ENCODE data around the gene TLE2. TPM values are rescaled to one million over a fixed set of nuclear protein-coding genes. Genes with fewer than 3 reads are reported as not detected.

Gene TLE2
- total and polyA plus RNA-seq, 2 of the 4 experiments (the other 2 are of a cell fraction), result under 0.01 to 0.41 TPM

GRCh38 chr19:3061182-3062161 lies 32.4 kb upstream of the TLE2 start (continued):
- TF ChIP-seq BHLHE40 (IDR thresholded peaks at IDR 0.05; ENCODE audit: low read depth, low read length), result no peak
- no peak for TF ChIP-seq RFX5 (IDR thresholded peaks at IDR 0.05; ENCODE audit: low read depth, low read length)
- TF ChIP-seq CEBPB (IDR thresholded peaks at IDR 0.05; ENCODE audit: low read depth, low read length), result no peak

- Histone ChIP-seq H3K9me1 (ENCODE audit: insufficient read depth, low read length) (peaks cover 7% of the 10 kb centered on the region), H3K14ac (replicated peaks; ENCODE audit: low read depth, low read length) (peak overlapping the region; percentile 67; the same call in 1 of the 2 replicates), H4K5ac (ENCODE audit: low read depth, low read length) (peak overlapping the region; percentile 55), H2BK20ac (ENCODE audit: low read depth, low read length) (no peak overlapping the region), H3K4ac (ENCODE audit: low read depth, low read length) (peak overlapping the region; percentile 93), H3K9me3 (ENCODE audit: control insufficient read depth, insufficient read depth, low read length) (no peaks in the 10 kb centered on the region), H2BK120ac (ENCODE audit: low read depth, low read length) (peak overlapping the region; percentile 24), H2AK5ac (ENCODE audit: low read depth, low read length) (peak overlapping the region; percentile 90; the same call in 1 of the 2 replicates), H4K20me1 (ENCODE audit: insufficient read depth, low read length) (peaks cover 38% of the 10 kb centered on the region), H3K27me3 (ENCODE audit: control insufficient read depth, insufficient read depth, low read length) (no peaks in the 10 kb centered on the region), H3K18ac (ENCODE audit: low read depth, low read length) (peak overlapping the region; percentile 35; the same call in 1 of the 2 replicates), H3K4me3 (ENCODE audit: insufficient read depth, low read depth, low read length) (peak overlapping the region; percentile 63), H3K79me1 (ENCODE audit: low read depth in 1 of 2, low read length in 2 of 2) (peaks cover 35 to 60% of the 10 kb centered on the region in 2 experiments), H3K23ac (ENCODE audit: low read depth, low read length) (peak overlapping the region; percentile 90; the same call in 1 of the 2 replicates), H2BK5ac (ENCODE audit: low read depth, low read length, poor library complexity, severe bottlenecking) (peak overlapping the region; percentile 56), H3K56ac (ENCODE audit: extremely low read depth, insufficient read depth, low read length) (peak overlapping the region; percentile 85; the same call in 1 of the 2 replicates), H3K4me1 (ENCODE audit: control insufficient read depth, insufficient read depth, low read length) (peaks cover 23% of the 10 kb centered on the region), H2AFZ (replicated peaks; ENCODE audit: low read length, poor library complexity) (peak overlapping the region; percentile 89), H3K27ac (ENCODE audit: insufficient read depth, low read length) (peak overlapping the region; percentile 80), H3K9ac (ENCODE audit: low read depth, low read length) (peak overlapping the region; percentile 91), H3K4me2 (ENCODE audit: low read depth, low read length) (peak overlapping the region; percentile 94), H2BK15ac (ENCODE audit: low read depth, low read length) (no peak overlapping the region), H4K8ac (ENCODE audit: low read depth in 2 of 2, low read length in 2 of 2) (peak overlapping the region; percentile 92 to 96), H4K91ac (ENCODE audit: insufficient read depth, low read depth, low read length) (peak overlapping the region; percentile 58; the same call in 1 of the 2 replicates), H2AK9ac (replicated peaks; ENCODE audit: low read depth, low read length, poor library complexity) (peak overlapping the region; percentile 99), H3K36me3 (ENCODE audit: control insufficient read depth, insufficient read depth, low read length) (peaks cover 37% of the 10 kb centered on the region)
- DNase-seq (no peak), ATAC-seq (ENCODE audit: low read depth) (no peak)
- dilution Hi-C loops (cut with HindIII; ENCODE audit: low sequenced_read_pairs, unreplicated experiment) (no loop called here), in situ Hi-C loops (cut with MboI; ENCODE audit: low sequenced_read_pairs) (no loop called here), intact Hi-C loops (cut with micrococcal nuclease) (no loop called here)
- WGBS, 2 experiments (ENCODE audit: extremely low coverage in 2 of 2, insufficient read length in 1 of 2), result 0% methylated on average over 1 of the region's 4 CpGs; no CpG with 5 or more reads in 1 of the 2 experiments
- CTCF ChIA-PET, result no interaction called here
- no TSS peak for BruUV-seq (replicated peaks)
- POLR2A ChIA-PET (ENCODE audit: unreplicated experiment), result no interaction called here
- TF ChIP-seq SMC3 (IDR thresholded peaks at IDR 0.05; ENCODE audit: low read depth, low read length) (no peak), MAZ (IDR thresholded peaks at IDR 0.05; ENCODE audit: borderline replicate concordance, low read depth, low read length) (no peak), CHD1 (IDR thresholded peaks at IDR 0.05; ENCODE audit: low read depth, low read length) (no peak), USF2 (IDR thresholded peaks at IDR 0.05; ENCODE audit: low read depth, low read length) (no peak), BHLHE40 (IDR thresholded peaks at IDR 0.05; ENCODE audit: low read depth, low read length) (no peak), RFX5 (IDR thresholded peaks at IDR 0.05; ENCODE audit: low read depth, low read length) (no peak), CEBPB (IDR thresholded peaks at IDR 0.05; ENCODE audit: low read depth, low read length) (no peak), RAD21 (IDR thresholded peaks at IDR 0.05; ENCODE audit: low read length) (no peak), CTCF (conservative IDR thresholded peaks at IDR 0.05; ENCODE audit: low read depth, low read length) (no peak), POLR2A (IDR thresholded peaks at IDR 0.05; ENCODE audit: low read depth, low read length) (no peak), NFE2L2 (IDR thresholded peaks at IDR 0.05; ENCODE audit: low read depth, low read length) (no peak), RCOR1 (IDR thresholded peaks at IDR 0.05; ENCODE audit: insufficient replicate concordance, low read length) (no peak), FOS (IDR thresholded peaks at IDR 0.05; ENCODE audit: low read depth, low read length) (no peak)
Observed at GRCh38 chr19:3060857-3061181, 31.7 kb upstream of the TLE2 start.
